ENCODE results near the gene XG.

DNA sequence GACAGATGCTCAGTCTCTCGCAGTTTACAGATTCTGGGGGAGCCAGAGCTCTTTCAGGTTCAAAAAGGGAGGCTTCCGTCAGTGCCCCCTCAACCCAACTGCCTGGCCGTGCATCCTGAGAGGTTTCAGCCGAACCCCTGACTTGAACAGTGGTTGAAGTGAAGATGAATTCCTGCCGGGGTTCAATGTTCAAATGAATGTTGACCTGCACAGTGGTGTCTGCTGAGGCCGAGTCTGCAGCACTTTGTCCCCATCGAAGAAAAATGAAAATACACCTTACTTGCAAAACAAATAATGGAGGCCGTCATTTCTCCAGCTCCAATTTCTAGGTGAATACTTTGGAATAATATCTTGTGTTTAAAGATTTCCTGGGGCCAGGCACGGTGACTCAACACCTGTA lies 110.6 kb downstream of the XG start:
- TF ChIP-seq, protein P1, sequence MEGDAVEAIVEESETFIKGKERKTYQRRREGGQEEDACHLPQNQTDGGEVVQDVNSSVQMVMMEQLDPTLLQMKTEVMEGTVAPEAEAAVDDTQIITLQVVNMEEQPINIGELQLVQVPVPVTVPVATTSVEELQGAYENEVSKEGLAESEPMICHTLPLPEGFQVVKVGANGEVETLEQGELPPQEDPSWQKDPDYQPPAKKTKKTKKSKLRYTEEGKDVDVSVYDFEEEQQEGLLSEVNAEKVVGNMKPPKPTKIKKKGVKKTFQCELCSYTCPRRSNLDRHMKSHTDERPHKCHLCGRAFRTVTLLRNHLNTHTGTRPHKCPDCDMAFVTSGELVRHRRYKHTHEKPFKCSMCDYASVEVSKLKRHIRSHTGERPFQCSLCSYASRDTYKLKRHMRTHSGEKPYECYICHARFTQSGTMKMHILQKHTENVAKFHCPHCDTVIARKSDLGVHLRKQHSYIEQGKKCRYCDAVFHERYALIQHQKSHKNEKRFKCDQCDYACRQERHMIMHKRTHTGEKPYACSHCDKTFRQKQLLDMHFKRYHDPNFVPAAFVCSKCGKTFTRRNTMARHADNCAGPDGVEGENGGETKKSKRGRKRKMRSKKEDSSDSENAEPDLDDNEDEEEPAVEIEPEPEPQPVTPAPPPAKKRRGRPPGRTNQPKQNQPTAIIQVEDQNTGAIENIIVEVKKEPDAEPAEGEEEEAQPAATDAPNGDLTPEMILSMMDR (IDR thresholded peaks at IDR 0.05; ENCODE audit: extremely low read depth in 1 of 2, insufficient read depth in 1 of 2, low read depth in 1 of 2, low read length in 2 of 2) = no peak
- TF ChIP-seq POLR2AphosphoS5 (IDR thresholded peaks at IDR 0.05; ENCODE audit: insufficient read depth, low read depth, low read length) (no peak), POLR2A (IDR thresholded peaks at IDR 0.05; ENCODE audit: low read depth, low read length) (no peak), EZH2 (IDR thresholded peaks at IDR 0.05; ENCODE audit: borderline replicate concordance, low read depth, low read length, severe bottlenecking) (no peak), GATA2 (IDR thresholded peaks at IDR 0.05; ENCODE audit: insufficient read depth, insufficient read length, low read depth, low read length) (no peak), MYC (IDR thresholded peaks at IDR 0.05; ENCODE audit: low read depth, low read length) (no peak), FOS (IDR thresholded peaks at IDR 0.05; ENCODE audit: borderline replicate concordance, insufficient read depth, low read length) (no peak), JUN (IDR thresholded peaks at IDR 0.05; ENCODE audit: borderline replicate concordance, insufficient read depth, insufficient read length, low read depth) (no peak)
- TF ChIP-seq, protein P2, sequence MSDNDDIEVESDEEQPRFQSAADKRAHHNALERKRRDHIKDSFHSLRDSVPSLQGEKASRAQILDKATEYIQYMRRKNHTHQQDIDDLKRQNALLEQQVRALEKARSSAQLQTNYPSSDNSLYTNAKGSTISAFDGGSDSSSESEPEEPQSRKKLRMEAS (IDR thresholded peaks at IDR 0.05; ENCODE audit: insufficient read depth, insufficient read length) = no peak
